Limb (tissue), 2 donors: ENCODE measurements around the gene IRX6.

Experiments used
- DNase-seq, 2 donors: peaks; one replicate each; pipeline ENCODE4 v3.0.0-alpha.2; 2016; ENCODE audit errors: extremely low spot score in 2 of 2

Gene IRX6

GRCh38 chr16:55367301-55367811 lies 43.4 kb downstream of the IRX6 start:
- peak in 1 of 2 donors; percentile 38 for DNase-seq

GRCh38 chr16:55367866-55368603 lies 44.0 kb downstream of the IRX6 start:
- DNase-seq = peak in 1 of 2 donors; percentile 24

GRCh38 chr16:55369151-55369550 lies 45.1 kb downstream of the IRX6 start:
- DNase-seq = no peak

- DNase-seq = peak; percentile 81 to 83
Observed at GRCh38 chr16:55370762-55371482, 46.9 kb downstream of the IRX6 start.

- no peak for DNase-seq
Observed at GRCh38 chr16:55372792-55373488, 48.9 kb downstream of the IRX6 start.

GRCh38 chr16:55373489-55373832 lies 49.5 kb downstream of the IRX6 start:
- no peak for DNase-seq

GRCh38 chr16:55376045-55376444 lies 52.0 kb downstream of the IRX6 start:
- DNase-seq = no peak

GRCh38 chr16:55376567-55377167 lies 52.7 kb downstream of the IRX6 start:
- no peak for DNase-seq

- DNase-seq = no peak
Observed at GRCh38 chr16:55377840-55378239, 53.8 kb downstream of the IRX6 start.

GRCh38 chr16:55378616-55379015 lies 54.6 kb downstream of the IRX6 start:
- DNase-seq = no peak

GRCh38 chr16:55379371-55379770 lies 55.4 kb downstream of the IRX6 start:
- no peak for DNase-seq

- DNase-seq = no peak
Observed at GRCh38 chr16:55379876-55380390, 55.9 kb downstream of the IRX6 start.
